CD4-positive, alpha-beta T cell treated with Interleukin-4 for 4 hours (primary cell): ENCODE results near the gene KCNIP3.

Experiments
- DNase-seq: peaks from one replicate; pipeline ENCODE4 v3.0.0-alpha.2; 2020

KCNIP3 gene

DNA sequence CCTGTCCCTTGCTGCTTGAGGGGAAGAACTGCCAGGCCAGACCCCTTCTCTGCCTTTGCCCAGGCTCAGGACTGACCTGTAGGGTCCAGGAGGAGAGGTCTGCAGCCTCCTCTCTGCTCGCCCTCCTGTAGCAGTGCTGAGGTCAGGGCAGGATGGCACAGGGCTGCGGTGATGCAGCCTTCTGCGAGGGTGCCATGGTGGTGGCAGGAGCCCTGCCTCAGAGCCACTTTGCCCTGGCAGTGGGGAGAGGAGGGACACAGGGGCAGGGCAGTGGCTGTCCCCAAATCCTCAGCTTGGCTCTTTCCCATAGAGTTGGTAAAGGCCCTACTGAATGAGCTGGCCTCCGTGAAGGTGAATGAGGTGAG lies 22.0 kb upstream of the KCNIP3 start:
- DNase-seq: no peak

GRCh38 chr2:95275601-95276243 lies 21.4 kb upstream of the KCNIP3 start:
- DNase-seq: no peak

- no peak for DNase-seq
These were observed 20.8 kb upstream of the KCNIP3 start for GRCh38 chr2:95276244-95276887.

DNA sequence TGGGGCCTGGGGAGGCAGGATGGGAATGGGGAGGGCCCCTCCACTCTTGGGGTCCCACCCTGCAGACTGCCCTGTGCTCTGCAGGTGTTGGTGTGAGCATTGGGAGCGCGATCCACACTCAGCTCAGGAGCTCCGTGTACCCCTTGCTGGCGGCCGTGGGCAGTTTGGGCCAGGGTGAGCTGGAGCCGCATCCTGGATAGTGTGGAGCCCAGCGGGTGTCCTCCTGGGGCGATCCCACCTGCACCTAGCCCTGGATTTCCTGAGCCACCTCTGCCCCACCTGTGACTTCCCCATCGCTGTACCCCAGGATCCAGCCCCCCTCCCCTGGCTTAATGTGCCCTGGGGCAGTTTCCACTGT lies 20.3 kb upstream of the KCNIP3 start:
- DNase-seq: no peak

DNA sequence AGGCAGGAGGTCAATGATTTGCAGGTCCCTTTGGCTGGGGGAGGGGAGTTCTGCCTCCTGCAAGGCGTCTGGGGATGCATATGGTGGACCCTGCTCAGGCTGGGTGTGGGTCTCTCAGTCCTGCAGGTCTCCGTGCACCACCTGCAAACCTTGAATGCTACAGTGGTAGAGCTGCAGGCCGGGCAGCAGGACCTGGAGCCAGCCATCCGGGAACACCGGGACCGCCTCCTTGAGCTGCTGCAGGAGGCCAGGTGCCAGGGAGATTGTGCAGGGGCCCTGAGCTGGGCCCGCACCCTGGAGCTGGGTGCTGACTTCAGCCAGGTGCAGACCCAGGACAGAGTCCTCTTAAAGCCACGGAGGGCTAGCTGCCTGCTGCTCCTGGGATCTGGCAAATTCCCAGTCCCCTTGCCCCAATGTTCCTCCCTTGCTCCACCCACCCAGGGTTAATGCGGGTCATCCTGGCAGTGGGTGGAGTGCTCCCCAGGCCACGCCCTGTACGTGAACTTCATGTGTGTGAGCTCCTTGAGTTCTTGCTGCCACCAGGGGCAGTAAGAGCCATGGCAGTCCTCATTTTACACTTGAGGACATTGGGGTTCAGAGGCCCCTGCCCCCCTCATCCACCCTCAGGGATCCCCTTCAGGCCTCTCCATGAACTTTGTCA lies 19.8 kb upstream of the KCNIP3 start:
- DNase-seq: no peak

DNA sequence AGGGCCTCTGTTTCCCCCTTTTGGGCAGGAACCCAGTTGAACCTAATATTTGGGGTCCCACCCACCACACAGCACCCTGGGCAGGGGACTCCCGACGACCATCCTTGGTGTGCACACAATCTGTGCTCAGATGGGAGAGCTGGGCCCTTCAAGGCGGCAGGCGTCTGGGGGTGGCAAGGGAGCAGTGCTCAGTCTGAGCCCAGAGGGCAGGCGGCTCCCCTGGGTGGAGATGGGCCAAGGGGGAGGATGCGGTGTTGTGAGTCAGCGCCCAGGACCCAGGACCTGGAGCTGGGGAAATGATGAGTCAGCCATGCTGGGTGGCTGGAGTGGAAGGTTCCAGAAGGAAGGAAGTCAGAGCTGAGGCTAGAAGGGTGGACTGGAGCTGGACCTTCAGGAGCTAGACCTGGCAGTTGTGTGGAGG lies 19.1 kb upstream of the KCNIP3 start:
- DNase-seq: no peak

DNA sequence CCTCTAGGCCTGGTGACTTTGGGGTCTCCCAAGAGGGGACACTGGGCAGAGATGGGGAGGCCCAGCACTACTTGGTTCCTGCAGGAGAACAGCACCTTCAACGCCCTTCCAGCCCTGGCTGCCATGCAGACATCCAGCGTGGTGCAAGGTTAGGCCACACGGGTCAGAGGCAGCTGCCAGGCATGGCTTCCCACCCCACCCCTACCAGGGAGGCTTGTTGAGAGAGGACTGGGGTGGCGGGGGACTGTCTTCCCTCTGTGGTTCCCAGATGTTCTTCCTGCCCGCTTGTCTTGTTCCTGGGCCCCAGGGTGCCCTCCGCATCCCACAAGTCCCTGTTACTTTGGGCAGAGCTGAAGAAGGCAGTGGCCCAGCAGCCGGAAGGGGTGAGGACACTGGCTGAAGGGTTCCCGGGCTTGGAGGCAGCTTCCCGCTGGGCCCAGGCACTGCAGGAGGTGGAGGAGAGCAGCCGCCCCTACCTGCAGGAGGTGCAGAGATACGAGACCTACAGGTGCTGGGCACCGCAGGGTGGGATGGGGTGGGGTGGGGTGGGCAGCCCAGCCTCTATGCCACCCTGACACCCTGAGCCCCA lies 18.4 kb upstream of the KCNIP3 start:
- no peak for DNase-seq

GRCh38 chr2:95279435-95280035 lies 17.6 kb upstream of the KCNIP3 start:
- no peak for DNase-seq

DNA sequence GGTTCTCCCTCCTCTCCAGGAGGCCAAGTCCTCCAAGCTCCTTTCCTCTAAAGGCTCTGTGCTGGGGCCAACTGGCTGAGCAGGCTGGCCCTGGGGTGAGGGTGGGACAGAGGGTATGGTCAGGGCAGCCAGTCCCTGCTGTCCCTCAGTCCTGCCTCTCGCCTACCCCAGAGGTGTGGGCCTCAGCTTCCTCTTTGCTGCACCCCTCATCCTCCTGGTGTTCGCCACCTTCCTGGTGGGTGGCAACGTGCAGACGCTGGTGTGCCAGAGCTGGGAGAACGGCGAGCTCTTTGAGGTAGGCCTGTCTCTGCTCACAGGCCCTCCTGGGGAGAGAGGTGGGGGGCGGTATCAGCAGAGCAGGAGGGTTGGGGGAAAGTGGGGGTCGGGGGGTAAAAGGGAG lies 16.1 kb upstream of the KCNIP3 start:
- no peak for DNase-seq

DNA sequence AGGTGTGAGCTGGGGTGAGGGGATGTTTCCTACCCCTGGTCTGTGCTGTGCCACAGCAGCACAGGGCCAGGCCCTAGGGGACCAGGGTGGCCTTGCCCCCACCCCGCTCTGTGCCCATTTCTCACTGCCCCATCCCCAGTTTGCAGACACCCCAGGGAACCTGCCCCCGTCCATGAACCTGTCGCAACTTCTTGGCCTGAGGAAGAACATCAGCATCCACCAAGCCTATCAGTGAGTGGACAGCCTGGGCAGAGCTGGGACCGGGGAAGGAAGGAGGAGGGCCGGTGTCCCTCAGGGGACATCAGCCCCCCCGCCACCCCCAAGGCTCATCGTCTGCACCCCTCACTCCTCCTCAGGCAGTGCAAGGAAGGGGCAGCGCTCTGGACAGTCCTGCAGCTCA lies 15.4 kb upstream of the KCNIP3 start:
- DNase-seq: no peak

DNA sequence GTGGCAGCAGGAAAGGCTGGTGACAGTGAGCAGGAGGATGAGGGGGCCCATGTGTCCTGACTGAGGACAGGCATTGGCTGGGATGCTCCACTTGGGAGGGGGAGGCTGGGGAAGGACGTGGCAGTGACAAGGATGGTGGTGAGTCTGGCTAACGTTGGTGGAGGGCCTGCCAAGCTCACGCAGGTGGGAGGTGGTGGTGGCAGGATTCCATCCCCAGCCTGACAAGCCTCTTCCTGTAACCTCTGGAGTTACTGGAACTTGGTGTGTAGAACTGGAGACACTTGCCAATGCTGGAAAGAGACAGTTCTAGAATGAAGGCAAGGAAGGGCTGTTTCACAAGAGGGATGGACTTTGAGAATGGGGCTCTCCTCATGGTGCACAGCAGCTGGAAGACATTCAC lies 14.7 kb upstream of the KCNIP3 start:
- no peak for DNase-seq

DNA sequence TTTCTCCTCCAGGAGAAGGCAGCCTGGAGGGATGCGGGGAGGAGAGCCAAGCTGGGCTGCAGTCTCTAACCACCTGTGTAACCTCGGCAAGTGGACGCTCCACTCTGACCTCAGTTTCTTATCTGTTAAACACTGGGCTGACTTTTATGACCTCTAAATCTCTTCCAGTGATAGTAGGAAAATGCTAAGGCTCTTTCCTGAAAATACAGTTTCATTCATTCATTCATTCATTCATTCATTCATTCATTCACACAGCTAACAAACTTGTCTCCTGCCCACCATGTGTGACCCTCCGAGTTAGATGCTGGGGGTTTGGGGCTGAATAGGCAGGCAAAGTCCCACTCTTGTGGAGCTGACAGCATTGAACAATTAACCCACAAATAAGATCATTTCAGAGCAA lies 13.6 kb upstream of the KCNIP3 start:
- DNase-seq: no peak

GRCh38 chr2:95284886-95285541 lies 12.1 kb upstream of the KCNIP3 start:
- no peak for DNase-seq

DNA sequence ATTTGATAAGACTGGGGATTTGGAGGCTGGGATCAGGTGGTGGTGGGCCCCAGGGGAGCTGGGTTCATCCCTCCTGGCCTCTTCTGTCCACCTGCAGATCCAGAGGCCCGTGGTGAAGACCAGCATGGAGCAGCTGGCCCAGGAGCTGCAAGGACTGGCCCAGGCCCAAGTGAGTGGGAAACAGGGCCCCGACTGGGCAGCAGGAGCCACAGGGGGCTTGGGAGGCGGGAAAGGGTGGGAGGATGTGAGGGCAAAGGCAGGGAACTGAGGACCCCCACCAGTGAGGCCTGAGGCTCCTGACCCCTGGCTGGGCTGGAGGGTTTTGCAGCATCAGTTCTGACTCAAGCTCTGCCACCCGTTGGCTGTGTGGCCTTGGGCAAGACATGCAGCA lies 11.6 kb upstream of the KCNIP3 start:
- no peak for DNase-seq

GRCh38 chr2:95287336-95287735 lies 9.8 kb upstream of the KCNIP3 start:
- no peak for DNase-seq

- no peak for DNase-seq
These were observed 9.3 kb upstream of the KCNIP3 start for GRCh38 chr2:95287806-95288205.

- DNase-seq: no peak
These were observed 7.9 kb upstream of the KCNIP3 start for GRCh38 chr2:95289253-95289652.

DNA sequence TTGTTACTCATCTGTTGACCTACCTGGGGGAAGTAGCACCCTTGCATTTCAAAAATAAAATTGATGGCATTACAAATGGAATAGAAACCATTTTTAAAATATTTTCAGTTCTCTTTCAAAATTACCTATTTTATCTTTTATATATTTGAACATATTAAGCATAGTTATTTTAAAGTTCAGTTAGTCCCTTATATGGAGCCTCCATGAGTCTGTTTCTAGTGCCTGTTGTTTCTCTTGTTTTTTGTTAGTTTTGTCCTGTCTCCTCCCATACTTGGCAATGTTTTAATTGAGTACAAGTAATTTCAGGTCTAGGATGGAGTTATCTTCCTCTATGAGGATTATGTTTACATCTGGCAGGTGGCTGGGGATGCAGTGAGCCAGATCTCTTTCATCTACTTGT lies 5.9 kb upstream of the KCNIP3 start:
- DNase-seq: no peak

DNA sequence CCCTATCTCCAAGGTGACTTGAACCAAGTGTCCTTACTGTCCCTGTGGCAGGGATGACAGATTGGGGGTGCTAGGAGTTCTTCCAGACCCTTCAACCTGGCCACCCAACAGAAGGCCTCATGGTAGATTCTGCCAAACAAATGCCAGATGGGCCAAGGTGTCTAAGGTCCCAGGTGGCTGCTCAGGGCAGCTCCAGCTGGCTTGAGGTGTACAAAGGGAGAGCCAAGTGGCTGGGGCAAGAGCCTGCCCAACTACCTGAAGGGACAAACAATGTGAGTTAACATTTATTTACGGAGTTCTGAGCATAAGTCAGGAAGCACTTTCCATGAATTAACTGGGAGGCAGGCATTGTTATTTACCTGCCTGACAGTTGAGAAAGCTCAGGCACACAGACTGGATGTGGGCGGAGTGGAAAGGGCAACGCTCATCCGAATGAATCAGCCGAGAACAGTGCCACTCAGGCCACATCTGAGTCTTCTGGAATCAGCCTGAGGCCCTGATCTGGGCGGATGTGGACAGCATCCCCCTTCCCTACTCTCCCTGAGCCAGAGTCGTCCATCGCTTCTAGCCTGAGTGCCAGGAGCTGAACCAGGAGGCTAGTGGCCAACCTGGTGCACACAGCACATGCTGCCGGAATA lies 4.4 kb upstream of the KCNIP3 start:
- no peak for DNase-seq

DNA sequence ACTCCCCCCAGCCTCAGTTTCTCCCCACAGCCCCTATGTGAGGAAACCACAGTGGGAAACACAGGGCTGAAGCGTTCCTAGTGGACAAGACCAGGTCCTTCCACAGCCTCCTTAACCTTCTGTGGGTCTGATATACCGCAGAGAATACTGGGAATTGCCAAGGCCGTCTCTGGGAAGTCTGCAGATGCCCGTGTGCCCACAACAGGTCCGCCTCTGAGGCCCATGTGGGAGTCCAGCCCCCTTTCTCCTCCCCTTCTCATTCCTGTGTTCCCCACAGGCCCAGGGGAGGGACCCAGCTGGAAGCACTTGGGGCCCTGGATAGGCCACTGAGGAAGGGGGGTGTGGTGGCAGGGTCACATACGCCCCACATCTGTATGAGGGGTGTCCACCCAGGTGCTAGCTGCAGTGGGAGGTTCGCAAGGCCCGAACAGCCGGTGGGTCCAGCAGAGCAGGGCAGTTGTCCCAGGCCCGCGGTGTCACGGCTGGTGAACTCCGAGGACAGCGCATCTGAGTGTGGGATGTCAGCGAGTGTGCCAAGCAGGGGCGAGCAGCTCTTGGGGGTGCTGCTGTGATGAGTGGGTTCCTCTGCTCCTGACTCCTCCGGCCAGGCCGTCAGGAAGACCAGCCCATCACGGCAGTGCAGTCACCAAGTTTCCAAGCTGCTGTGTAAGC lies 2.4 kb upstream of the KCNIP3 start:
- no peak for DNase-seq

DNA sequence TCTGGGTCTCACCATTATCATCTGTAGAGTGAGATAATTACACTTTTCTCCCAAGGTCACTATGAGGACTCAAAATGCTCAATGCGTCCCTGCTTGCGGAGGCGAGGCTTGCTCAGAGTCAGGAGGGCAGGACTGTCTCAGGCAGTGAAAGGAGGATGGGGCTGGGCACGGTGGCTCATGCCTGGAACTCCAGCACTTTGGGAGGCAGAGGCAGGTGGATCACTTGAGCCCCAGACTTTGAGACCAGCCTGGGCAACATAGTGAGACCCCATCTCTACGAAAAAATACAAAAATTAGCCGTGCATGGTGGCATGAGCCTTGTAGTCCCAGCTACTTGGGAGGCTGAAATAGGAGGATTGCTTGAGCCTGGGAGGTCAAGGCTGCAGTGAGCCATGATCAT lies 1.8 kb upstream of the KCNIP3 start:
- no peak for DNase-seq

GRCh38 chr2:95296011-95296410 lies 1.1 kb upstream of the KCNIP3 start:
- no peak for DNase-seq
